GM21526 (cell line): ENCODE data around the gene COPZ2.
"Not testable (repeated sequence)": the region's sequence is repeated elsewhere in the genome, so short reads cannot be mapped to it uniquely, and the experiment has no call there.

ENCODE experiments used
- ATAC-seq: cut with Tn5 transposase; IDR thresholded peaks from one replicate; pipeline ENCODE4 v1.9.1; 2021; ENCODE audit warnings: moderate library complexity; ENCODE audit not compliant: unreplicated experiment, low FRiP score

The COPZ2 gene

GRCh38 chr17:48037036-48037837 is at the start of gene COPZ2:
TSS of gene COPZ2 (minus strand) at chr17:48037797. CDS start at chr17:48037777, 20 bp downstream.
- no peak for ATAC-seq

GRCh38 chr17:48084932-48085331 is 47.3 kb upstream of the COPZ2 start:
- ATAC-seq = no peak

- no peak for ATAC-seq
Observed at GRCh38 chr17:48081858-48082257, 44.3 kb upstream of the COPZ2 start.

GRCh38 chr17:48077152-48077551 is 39.6 kb upstream of the COPZ2 start:
- not testable (repeated sequence) for ATAC-seq

- ATAC-seq = no peak
Observed at GRCh38 chr17:48074322-48075081, 36.9 kb upstream of the COPZ2 start.

- ATAC-seq = not testable (repeated sequence)
Observed at GRCh38 chr17:48073566-48074094, 36.0 kb upstream of the COPZ2 start.

GRCh38 chr17:48072811-48073210 is 35.2 kb upstream of the COPZ2 start:
- not testable (repeated sequence) for ATAC-seq

- ATAC-seq = no peak
Observed at GRCh38 chr17:48071654-48072053, 34.1 kb upstream of the COPZ2 start.

GRCh38 chr17:48070195-48070594 is 32.6 kb upstream of the COPZ2 start:
- ATAC-seq = no peak

GRCh38 chr17:48068491-48068961 is 30.9 kb upstream of the COPZ2 start:
- no peak for ATAC-seq

- ATAC-seq = not testable (repeated sequence)
Observed at GRCh38 chr17:48067808-48068207, 30.2 kb upstream of the COPZ2 start.

- no peak for ATAC-seq
Observed at GRCh38 chr17:48067245-48067644, 29.6 kb upstream of the COPZ2 start.

GRCh38 chr17:48066656-48067055 is 29.1 kb upstream of the COPZ2 start:
- no peak for ATAC-seq

GRCh38 chr17:48066192-48066591 is 28.6 kb upstream of the COPZ2 start:
- ATAC-seq = no peak

- no peak for ATAC-seq
Observed at GRCh38 chr17:48064638-48065037, 27.0 kb upstream of the COPZ2 start.

GRCh38 chr17:48062273-48062672 is 24.7 kb upstream of the COPZ2 start:
- ATAC-seq = no peak

- ATAC-seq = no peak
Observed at GRCh38 chr17:48060249-48060648, 22.7 kb upstream of the COPZ2 start.

- ATAC-seq = no peak
Observed at GRCh38 chr17:48059125-48059668, 21.6 kb upstream of the COPZ2 start.

- no peak for ATAC-seq
Observed at GRCh38 chr17:48058393-48059124, 21.0 kb upstream of the COPZ2 start.

- no peak for ATAC-seq
Observed at GRCh38 chr17:48057626-48058025, 20.0 kb upstream of the COPZ2 start.
